BJ (cell line): ENCODE measurements around the gene SLC5A5. TPM values are rescaled to one million over a fixed set of nuclear protein-coding genes. Genes with fewer than 3 reads are reported as not detected.
"Not testable (repeated sequence)": the region's sequence is repeated elsewhere in the genome, so short reads cannot be mapped to it uniquely, and the experiment has no call there.

ENCODE experiments used
- CTCF ChIA-PET: fragments of 350-600 bp; formaldehyde crosslinking; extraction: SDS; loops from one replicate; lab custom pipeline; 2021; ENCODE audit warnings: antibody characterized with exemption, inconsistent platforms; lab: Yijun Ruan, JAX
- POLR2A ChIA-PET: fragments of 300-600 bp; sonication (Branson Sonifier 250); formaldehyde crosslinking; extraction: SDS; loops from one replicate; lab custom pipeline; 2021; ENCODE audit warnings: antibody characterized with exemption; lab: Charles Lee
- DNase-seq: peaks from one replicate; pipeline ENCODE4 v3.0.0-alpha.2; 2011; ENCODE audit warnings: low read depth
- H3K27me3 ChIP-seq: 2 replicates; pipeline ENCODE4 v1.6.0; 2011; ENCODE audit warnings: low read length; ENCODE audit not compliant: control insufficient read depth, insufficient read depth
- H3K36me3 ChIP-seq: 2 replicates; pipeline ENCODE4 v1.5.1; 2011; ENCODE audit warnings: low read length; ENCODE audit not compliant: control insufficient read depth, insufficient read depth
- H3K4me3 ChIP-seq: 2 replicates; pipeline ENCODE4 v1.5.1; 2011; ENCODE audit warnings: low read depth, mild to moderate bottlenecking, control low read depth, low read length
- polyA plus RNA-seq: library from polyadenylated mRNA; depleted of rRNA; stranded (reverse); fragments of >200 nt; gene quantifications from 2 replicates; pipeline ENCODE4 v1.2.3, GENCODE V29; 2011
- TF ChIP-seq, protein P1 (sequence below): IDR thresholded peaks from 2 replicates; pipeline ENCODE4 v1.5.1; 2011; ENCODE audit warnings: low read depth, mild to moderate bottlenecking, control low read depth, inconsistent platforms, low read length, moderate library complexity; ENCODE audit not compliant: insufficient read depth

The SLC5A5 gene
- polyA plus RNA-seq, 1 experiment = not detected

DNA sequence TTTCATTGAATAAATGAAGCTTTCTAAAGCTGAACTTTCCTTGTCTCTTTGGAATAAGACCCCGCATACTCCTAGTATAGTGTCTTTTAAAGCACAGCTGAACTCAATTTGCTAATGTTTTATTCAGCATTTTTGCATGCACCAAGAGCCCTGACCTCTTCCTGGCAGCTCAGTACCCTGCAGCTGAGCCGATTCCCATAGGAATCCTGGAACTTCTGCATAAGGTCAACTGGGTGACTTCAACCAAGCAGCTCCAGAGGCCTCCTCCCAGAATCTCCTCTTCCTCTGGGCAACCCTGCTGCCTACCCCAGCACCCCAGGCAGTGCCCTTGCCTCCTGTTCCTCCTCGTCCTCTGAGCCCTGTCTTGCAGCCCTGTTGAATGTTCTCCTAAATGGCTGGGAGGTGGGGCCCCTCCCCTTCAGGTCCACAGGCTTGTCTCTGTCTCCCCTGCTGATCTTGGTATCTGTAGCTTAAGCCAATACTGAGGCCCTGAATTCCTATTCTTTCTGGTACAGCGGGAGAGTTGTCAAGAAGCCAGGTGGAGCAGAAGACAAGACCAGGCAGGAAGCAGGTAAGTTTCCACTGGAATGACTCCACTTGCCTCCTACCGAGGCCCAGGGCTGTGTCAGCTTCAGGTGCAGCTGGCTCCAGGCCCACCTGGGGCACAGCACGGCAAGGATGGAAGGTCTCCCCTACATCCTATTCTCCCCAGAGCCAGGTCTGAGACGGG is 37.4 kb downstream of the SLC5A5 start:
- no peak for DNase-seq
- H3K36me3 ChIP-seq = no peaks in the 10 kb centered on the region
- POLR2A ChIA-PET = no interaction called here
- H3K27me3 ChIP-seq = no peaks in the 10 kb centered on the region
- TF ChIP-seq, protein P1, sequence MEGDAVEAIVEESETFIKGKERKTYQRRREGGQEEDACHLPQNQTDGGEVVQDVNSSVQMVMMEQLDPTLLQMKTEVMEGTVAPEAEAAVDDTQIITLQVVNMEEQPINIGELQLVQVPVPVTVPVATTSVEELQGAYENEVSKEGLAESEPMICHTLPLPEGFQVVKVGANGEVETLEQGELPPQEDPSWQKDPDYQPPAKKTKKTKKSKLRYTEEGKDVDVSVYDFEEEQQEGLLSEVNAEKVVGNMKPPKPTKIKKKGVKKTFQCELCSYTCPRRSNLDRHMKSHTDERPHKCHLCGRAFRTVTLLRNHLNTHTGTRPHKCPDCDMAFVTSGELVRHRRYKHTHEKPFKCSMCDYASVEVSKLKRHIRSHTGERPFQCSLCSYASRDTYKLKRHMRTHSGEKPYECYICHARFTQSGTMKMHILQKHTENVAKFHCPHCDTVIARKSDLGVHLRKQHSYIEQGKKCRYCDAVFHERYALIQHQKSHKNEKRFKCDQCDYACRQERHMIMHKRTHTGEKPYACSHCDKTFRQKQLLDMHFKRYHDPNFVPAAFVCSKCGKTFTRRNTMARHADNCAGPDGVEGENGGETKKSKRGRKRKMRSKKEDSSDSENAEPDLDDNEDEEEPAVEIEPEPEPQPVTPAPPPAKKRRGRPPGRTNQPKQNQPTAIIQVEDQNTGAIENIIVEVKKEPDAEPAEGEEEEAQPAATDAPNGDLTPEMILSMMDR = no peak
- CTCF ChIA-PET = interaction anchor here (0.6 to 1.4 kb wide), 4 partner anchors 10 to 481 kb away, joined by 3 read pairs; partner anchors contain the start of gene CCDC124
- H3K4me3 ChIP-seq = no peak overlapping the region

DNA sequence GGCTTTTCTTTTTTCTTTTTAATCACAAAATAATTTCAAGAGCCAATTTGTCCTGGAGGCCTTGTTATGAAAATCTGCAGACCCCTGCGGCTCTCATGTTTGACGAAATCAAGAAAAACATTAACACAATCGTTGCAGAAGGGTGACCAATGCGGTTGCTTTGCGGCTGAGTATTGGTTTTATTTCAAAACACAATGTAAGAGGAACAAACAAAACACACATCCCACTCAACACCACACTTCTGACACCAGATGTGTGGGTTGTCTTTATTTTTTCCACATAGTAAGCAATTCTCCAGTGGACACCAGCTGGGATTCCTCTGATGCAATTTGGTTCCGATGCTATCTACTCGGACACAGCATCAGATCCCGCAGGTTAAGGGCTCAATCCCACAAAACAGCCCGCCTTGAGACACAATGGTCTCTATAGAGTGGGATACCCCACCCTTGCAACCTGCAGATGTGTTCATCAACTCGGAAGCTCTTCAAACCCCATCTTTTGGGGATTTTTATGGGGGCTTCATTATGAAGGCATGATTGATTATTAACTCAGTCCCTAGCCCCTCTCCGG is 39.1 kb downstream of the SLC5A5 start:
- CTCF ChIA-PET = interaction anchor here (1.3 to 1.4 kb wide), 2 partner anchors 22 to 27 kb away, joined by 5 to 6 read pairs; partner anchors contain the start of gene CCDC124

DNA sequence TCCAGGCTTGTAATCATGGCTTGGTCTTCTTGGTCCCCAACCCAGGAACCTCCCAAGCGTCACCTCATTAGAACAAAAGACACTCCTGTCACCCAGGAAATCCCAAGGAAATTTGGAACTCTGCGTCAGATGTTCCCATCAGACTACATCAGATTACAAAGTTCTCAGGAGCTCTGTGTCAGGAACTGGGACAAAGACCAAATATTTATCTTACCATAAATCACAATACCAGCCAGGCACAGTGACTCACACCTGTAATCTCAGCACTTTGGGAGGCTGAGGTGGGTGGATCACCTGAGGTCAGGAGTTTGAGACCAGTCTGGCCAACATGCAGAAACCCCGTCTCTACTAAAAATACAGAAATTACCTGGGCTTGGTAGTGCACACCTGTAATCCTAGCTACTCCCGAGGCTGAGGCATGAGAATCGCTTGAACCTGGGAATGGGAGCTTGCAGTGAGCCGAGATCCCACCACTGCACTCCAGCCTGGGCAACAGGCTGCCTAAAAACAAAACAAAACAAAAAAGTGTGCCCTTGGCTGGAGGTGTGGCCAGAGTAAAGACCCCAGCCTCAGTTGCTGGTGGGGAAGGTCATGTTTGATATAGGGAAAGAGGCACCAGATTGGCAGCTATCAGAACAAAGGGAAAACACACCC is 44.3 kb downstream of the SLC5A5 start:
- POLR2A ChIA-PET = no interaction called here
- TF ChIP-seq, protein P1 = no peak
- Histone ChIP-seq H3K4me3 (no peak overlapping the region), H3K27me3 (no peaks in the 10 kb centered on the region), H3K36me3 (no peaks in the 10 kb centered on the region)
- DNase-seq = no peak
- CTCF ChIA-PET = interaction anchor here (0.6 to 1.6 kb wide), 4 partner anchors 17 to 46 kb away, joined by 3 to 4 read pairs (median 3); partner anchors contain the start of gene CCDC124

More for the DNA sequence above, 39.1 kb downstream of the SLC5A5 start:
- no peaks in the 10 kb centered on the region for H3K36me3 ChIP-seq
- DNase-seq = no peak
- H3K27me3 ChIP-seq = no peaks in the 10 kb centered on the region
- H3K4me3 ChIP-seq = no peak overlapping the region
- TF ChIP-seq, protein P1 = no peak
- POLR2A ChIA-PET = interaction anchor here (0.6 kb wide), 1 partner anchor 44 kb away, joined by 4 read pairs; no protein-coding TSS in a partner anchor

DNA sequence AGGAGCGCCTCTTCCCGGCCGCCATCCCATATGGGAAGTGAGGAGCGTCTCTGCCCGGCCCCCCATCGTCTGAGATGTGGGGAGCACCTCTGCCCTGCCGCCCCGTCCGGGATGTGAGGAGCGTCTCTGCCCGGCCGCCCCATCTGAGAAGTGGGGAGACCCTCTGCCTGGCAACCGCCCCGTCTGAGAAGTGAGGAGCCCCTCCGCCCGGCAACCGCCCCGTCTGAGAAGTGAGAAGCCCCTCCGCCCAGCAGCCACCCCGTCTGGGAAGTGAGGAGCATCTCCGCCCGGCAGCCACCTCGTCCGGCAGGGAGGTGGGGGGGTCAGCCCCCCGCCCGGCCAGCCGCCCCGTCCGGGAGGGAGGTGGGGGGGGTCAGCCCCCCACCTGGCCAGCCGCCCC is 46.4 kb downstream of the SLC5A5 start:
- CTCF ChIA-PET, POLR2A ChIA-PET, H3K27me3 ChIP-seq: not testable (repeated sequence)

DNA sequence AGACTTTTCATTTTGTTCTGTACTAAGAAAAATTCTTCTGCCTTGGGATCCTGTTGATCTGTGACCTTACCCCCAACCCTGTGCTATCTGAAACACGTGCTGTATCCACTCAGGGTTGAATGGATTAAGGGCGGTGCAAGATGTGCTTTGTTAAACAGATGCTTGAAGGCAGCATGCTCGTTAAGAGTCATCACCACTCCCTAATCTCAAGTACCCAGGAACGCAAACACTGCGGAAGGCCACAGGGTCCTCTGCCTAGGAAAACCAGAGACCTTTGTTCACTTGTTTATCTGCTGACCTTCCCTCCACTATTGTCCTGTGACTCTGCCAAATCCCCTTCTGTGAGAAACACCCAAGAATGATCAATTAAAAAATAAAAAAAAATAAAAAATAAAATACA is 47.4 kb downstream of the SLC5A5 start:
- CTCF ChIA-PET = interaction anchor here (0.6 to 1.4 kb wide), 2 partner anchors 14 to 59 kb away, joined by 3 to 8 read pairs; partner anchors contain the start of genes CCDC124 and RPL18A
- H3K4me3 ChIP-seq, POLR2A ChIA-PET, DNase-seq, H3K36me3 ChIP-seq, H3K27me3 ChIP-seq: not testable (repeated sequence)

More for the DNA sequence above, 46.4 kb downstream of the SLC5A5 start:
- not testable (repeated sequence) for H3K4me3 ChIP-seq, H3K36me3 ChIP-seq, DNase-seq

DNA sequence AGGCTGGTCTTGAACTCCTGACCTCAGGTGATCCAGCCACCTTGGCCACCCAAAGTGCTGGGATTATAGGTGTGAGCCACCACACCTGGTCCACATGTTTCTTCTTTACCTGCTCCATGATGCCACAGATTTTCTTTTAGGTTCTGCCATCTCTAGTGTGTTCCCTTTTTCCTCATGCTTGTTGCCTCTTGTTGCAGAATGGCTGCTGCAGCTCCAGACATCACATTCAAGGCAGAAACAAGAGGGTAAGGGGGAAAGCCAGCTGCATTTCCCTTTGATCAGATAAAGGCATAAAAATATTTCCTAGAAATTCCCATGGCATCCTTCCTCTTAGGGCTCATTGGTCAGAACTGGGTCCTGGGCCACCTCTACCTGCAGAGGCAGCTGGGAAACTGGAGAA is 48.8 kb downstream of the SLC5A5 start:
- POLR2A ChIA-PET = no interaction called here
- TF ChIP-seq, protein P1 = no peak
- CTCF ChIA-PET = interaction anchor here (1.4 kb wide), 1 partner anchor 12 kb away, joined by 8 read pairs; the partner anchor contains the start of gene CCDC124
- Histone ChIP-seq H3K36me3 (no peaks in the 10 kb centered on the region), H3K27me3 (no peaks in the 10 kb centered on the region), H3K4me3 (no peak overlapping the region)
- no peak for DNase-seq
